Adrenal gland (tissue), 12 donors: ENCODE data around the gene C19orf73. TPM values are rescaled to one million over a fixed set of nuclear protein-coding genes. Genes with fewer than 3 reads are reported as not detected.

Experiments
- DNase-seq, 7 donors: peaks; one replicate each; pipeline ENCODE4 v3.0.0-alpha.2; 2019 to 2020
- H3K27ac ChIP-seq, 5 donors: fragments of 200-600 bp; sonication (generic) in 4 of 5; 1 replicate in 3 of 5; 2 replicates in 2 of 5; pipeline versions ENCODE4 v1.5.1 to v1.8.0; 2016 to 2020; ENCODE audit warnings: mild to moderate bottlenecking in 1 of 5
- H3K27me3 ChIP-seq: fragments of 200-600 bp; 2 replicates; pipeline ENCODE4 v1.8.0; 2021
- H3K36me3 ChIP-seq, 2 donors: fragments of 200-600 bp; replicated peaks in 1 of 2; 1 replicate in 1 of 2; 2 replicates in 1 of 2; pipeline versions ENCODE4 v1.5.1 to v1.8.0; 2018 to 2022
- H3K4me1 ChIP-seq, 2 donors: fragments of 200-600 bp; replicated peaks in 1 of 2; 1 replicate in 1 of 2; 2 replicates in 1 of 2; pipeline versions ENCODE4 v1.5.1 to v1.8.0; 2018 to 2021
- H3K4me3 ChIP-seq, 4 donors: fragments of 200-600 bp; sonication (generic) in 3 of 4; one replicate each; pipeline ENCODE4 v1.5.1; 2016 to 2018
- H3K9me3 ChIP-seq, 3 donors: fragments of 200-600 bp; sonication (generic) in 1 of 3; replicated peaks in 1 of 3; 1 replicate in 2 of 3; 2 replicates in 1 of 3; pipeline versions ENCODE4 v1.5.1 to v1.8.0; 2016 to 2021
- POLR2A ChIP-seq, 2 donors: fragments of 450-650 bp; IDR thresholded peaks; one replicate each; pipeline ENCODE4 v1.6.1; 2017; ENCODE audit warnings: antibody characterized with exemption in 2 of 2, mild to moderate bottlenecking in 2 of 2, moderate library complexity in 1 of 2
- WGBS, 4 donors: extraction: QIAGEN DNeasy Blood & Tissue Kit in 2 of 4; methylation state at CpG; one replicate each; pipeline versions ENCODE4 v1.1.5 to v1.1.7; 2013 to 2017; 5-methylcytosine and 5-hydroxymethylcytosine counted together
- intact Hi-C, 2 donors: fragments of 100-400 bp; cut with DNase I; formaldehyde crosslinking; loops; one replicate each; pipeline versions ENCODE4 v1.14.1 to v1.15.0; 2022 to 2023
- polyA plus RNA-seq, 3 donors: library from polyadenylated mRNA; stranded (reverse); fragments of 200-250 nt in 2 of 3; fragments of 350-450 nt in 1 of 3; fragmentation: Illumina TruSeq in 1 of 3; extraction: RNeasy Lipid Tissue Mini Kit (QIAGEN cat#74804) in 1 of 3; gene quantifications; one replicate each; pipeline ENCODE4 v1.2.3, GENCODE V29; 2013 to 2014
- total RNA-seq, 9 donors: library from RNA; depleted of rRNA in 4 of 9; stranded (reverse); fragments of >200 nt in 4 of 9; fragments of 120-200 nt in 1 of 9; fragmentation: NEBNext Ultra II Directional in 1 of 9; extraction: Animal tissue kit (Norgen Biotek cat#: 25700) in 1 of 9; gene quantifications; one replicate each; pipeline versions ENCODE4 v1.1.0 to v1.2.4, GENCODE V29; 2013 to 2023
- TF ChIP-seq, protein P1 (sequence below), 6 experiments: fragments of 450-650 bp in 4 of 6; fragments of 200-600 bp in 2 of 6; sonication (generic) in 1 of 6; IDR thresholded peaks; 1 replicate in 5 of 6; 2 replicates in 1 of 6; pipeline versions ENCODE4 v1.5.1 to v1.8.0; 2016 to 2021; ENCODE audit warnings: antibody characterized with exemption in 6 of 6, mild to moderate bottlenecking in 2 of 6, moderate library complexity in 1 of 6
- donor health status: healthy with polysubstance abuse.
- donor health status: Bipolar disorder and iron deficiency.
- donor health status: DM: yes; HTN: yes; CAD: no.
- donor health status: DM: no; HTN: no; CAD: no.
- donor health status: DM: no; HTN: no; CAD: no.
- donor health status: DM: yes; HTN: yes; CAD: no.

C19orf73 gene
- total and polyA plus RNA-seq, 12 donors, result 0.94 to 8.2 (median 1.8) TPM

DNA sequence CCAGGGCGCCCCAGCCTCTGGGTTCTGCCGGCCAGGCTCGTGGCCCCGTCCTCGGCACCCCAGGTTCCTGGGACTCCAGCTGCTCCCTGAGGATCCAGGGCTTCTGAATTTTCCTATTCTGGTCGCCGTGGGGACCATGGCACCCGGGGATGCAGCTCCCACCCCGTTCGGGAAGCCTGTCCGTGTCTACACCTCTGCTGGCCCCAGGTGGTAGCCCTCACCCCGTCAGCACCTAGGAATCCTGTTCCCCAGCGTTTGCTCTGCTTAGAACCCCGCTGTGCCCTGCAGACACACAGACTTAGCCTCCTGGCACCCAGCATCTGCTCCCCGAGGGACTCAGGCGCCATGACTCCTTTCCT is 1.4 kb upstream of the C19orf73 start:
- WGBS, 4 donors, result 15 to 34% (median 17%) methylated on average over 4 to 16 of the region's 16 CpGs
- peaks cover 19 to 24% of the 10 kb centered on the region in 2 donors for H3K4me1 ChIP-seq
- H3K27ac ChIP-seq, result peak overlapping the region in 1 of 5 donors; percentile 98
- no peaks in the 10 kb centered on the region for H3K27me3 ChIP-seq
- H3K9me3 ChIP-seq, result no peaks in the 10 kb centered on the region
- TF ChIP-seq, protein P1, sequence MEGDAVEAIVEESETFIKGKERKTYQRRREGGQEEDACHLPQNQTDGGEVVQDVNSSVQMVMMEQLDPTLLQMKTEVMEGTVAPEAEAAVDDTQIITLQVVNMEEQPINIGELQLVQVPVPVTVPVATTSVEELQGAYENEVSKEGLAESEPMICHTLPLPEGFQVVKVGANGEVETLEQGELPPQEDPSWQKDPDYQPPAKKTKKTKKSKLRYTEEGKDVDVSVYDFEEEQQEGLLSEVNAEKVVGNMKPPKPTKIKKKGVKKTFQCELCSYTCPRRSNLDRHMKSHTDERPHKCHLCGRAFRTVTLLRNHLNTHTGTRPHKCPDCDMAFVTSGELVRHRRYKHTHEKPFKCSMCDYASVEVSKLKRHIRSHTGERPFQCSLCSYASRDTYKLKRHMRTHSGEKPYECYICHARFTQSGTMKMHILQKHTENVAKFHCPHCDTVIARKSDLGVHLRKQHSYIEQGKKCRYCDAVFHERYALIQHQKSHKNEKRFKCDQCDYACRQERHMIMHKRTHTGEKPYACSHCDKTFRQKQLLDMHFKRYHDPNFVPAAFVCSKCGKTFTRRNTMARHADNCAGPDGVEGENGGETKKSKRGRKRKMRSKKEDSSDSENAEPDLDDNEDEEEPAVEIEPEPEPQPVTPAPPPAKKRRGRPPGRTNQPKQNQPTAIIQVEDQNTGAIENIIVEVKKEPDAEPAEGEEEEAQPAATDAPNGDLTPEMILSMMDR (IDR thresholded peaks at IDR 0.05), result no peak
- no peak for TF ChIP-seq POLR2A (IDR thresholded peaks at IDR 0.05)
- DNase-seq, result no peak
- intact Hi-C loops, result no loop called here
- H3K36me3 ChIP-seq, result no peaks in the 10 kb centered on the region
- peak overlapping the region in 1 of 4 donors; percentile 61 for H3K4me3 ChIP-seq

DNA sequence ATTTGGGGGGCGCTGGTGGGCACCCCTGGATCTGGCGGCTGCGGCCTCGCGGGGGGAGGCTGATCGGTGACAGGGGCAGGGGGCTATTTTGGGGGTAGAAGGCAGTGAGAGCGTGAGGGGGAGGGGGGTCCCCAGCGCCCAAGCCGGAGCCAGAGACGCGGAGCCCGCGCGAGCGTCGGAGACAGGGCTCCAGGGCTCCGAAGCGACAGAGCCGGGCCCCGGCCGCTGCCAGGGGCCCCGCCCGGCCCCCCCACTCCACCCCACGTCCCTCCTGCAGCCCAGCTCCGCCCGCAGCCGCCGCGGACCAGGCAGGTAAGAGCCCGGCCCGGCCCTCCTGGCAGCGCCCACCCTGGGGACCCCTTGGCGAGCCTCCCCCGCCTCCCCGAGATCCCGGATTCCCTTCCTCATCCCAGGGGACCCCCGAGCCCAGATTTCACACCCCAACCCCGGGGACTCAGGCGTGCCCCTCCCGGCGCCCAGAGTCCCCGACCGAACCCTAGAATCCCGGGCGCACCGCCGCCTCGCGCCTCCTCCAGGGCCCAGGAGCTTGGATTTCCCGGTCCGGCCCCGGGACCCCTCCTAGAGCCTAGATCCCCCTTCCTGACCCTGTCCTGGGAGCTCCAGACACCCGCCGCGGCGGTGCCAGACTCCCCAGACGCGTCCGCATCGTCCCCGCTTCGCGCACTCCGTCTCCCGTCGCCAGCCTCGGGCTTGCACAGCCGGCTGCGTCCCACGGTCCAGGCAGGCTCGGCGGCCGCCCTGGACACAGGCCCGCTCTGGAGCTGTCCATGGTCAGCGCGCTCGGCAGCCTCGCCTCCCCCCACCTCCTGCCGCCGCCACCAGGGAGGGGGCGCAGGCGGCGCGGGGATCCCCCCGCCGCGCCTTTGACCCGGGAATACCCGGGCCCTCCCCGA is 725 bp upstream of the C19orf73 start, which contains the start of gene PPFIA3:
Gene PPFIA3, plus strand, starts transcription at position 134 of the 914 bp plus-strand sequence. CDS start 8,330 bp downstream, outside the sequence.
- no peaks in the 10 kb centered on the region for H3K36me3 ChIP-seq
- H3K4me3 ChIP-seq, result peak within 1 kb of the TSS in 2 of 4 donors; percentile 44 to 61
- TF ChIP-seq, protein P1 (IDR thresholded peaks at IDR 0.05), result no peak
- no peak for TF ChIP-seq POLR2A (IDR thresholded peaks at IDR 0.05)
- DNase-seq, result peak; percentile 68 to 83 (median 74)
- no peaks in the 10 kb centered on the region for H3K27me3 ChIP-seq
- peak within 1 kb of the TSS; percentile 87 to 98 (median 96) for H3K27ac ChIP-seq
- intact Hi-C loops, result no loop called here
- peaks cover 19 to 24% of the 10 kb centered on the region in 2 donors for H3K4me1 ChIP-seq
- 0 to 1% (median 0%) methylated on average over 5 to 88 of the region's 90 CpGs for WGBS, 4 donors
- H3K9me3 ChIP-seq, result no peaks in the 10 kb centered on the region

- no peak for TF ChIP-seq POLR2A (IDR thresholded peaks at IDR 0.05)
- TF ChIP-seq, protein P1 (IDR thresholded peaks at IDR 0.05), result no peak
- intact Hi-C loops, result no loop called here
- H3K27ac ChIP-seq, result peak overlapping the region; percentile 87 to 98 (median 96)
- H3K36me3 ChIP-seq, result no peaks in the 10 kb centered on the region
- WGBS, 4 donors, result 43 to 66% (median 56%) methylated on average over 12 to 26 of the region's 26 CpGs
- H3K27me3 ChIP-seq, result no peaks in the 10 kb centered on the region
- DNase-seq, result no peak
- peaks cover 24 to 33% of the 10 kb centered on the region in 2 donors for H3K4me1 ChIP-seq
- no peaks in the 10 kb centered on the region for H3K9me3 ChIP-seq
- peak overlapping the region in 2 of 4 donors; percentile 44 to 61 for H3K4me3 ChIP-seq
These were observed 1.0 kb downstream of the C19orf73 start for GRCh38 chr19:49117677-49118564.

- Histone ChIP-seq H3K27me3 (no peaks in the 10 kb centered on the region), H3K9me3 (no peaks in the 10 kb centered on the region), H3K4me1 (peaks cover 24 to 33% of the 10 kb centered on the region in 2 donors), H3K27ac (no peak overlapping the region), H3K36me3 (no peaks in the 10 kb centered on the region), H3K4me3 (no peak overlapping the region)
- peak in 4 of 7 donors; percentile 54 to 79 (median 60) for DNase-seq
- TF ChIP-seq, protein P1 (IDR thresholded peaks at IDR 0.05), result no peak
- TF ChIP-seq POLR2A (IDR thresholded peaks at IDR 0.05), result no peak
- intact Hi-C loops, result no loop called here
- WGBS, 4 donors, result 29 to 67% (median 56%) methylated on average over 1 of the region's 1 CpG
These were observed 2.4 kb downstream of the C19orf73 start for GRCh38 chr19:49116544-49116943.
